Measurements from ENCODE around the gene DOP1A. TPM values are rescaled to one million over a fixed set of nuclear protein-coding genes. Genes with fewer than 3 reads are reported as not detected.

DOP1A gene
- total RNA-seq, 2 donors from 2014 or later = 25.9 to 26.7 TPM

DNA sequence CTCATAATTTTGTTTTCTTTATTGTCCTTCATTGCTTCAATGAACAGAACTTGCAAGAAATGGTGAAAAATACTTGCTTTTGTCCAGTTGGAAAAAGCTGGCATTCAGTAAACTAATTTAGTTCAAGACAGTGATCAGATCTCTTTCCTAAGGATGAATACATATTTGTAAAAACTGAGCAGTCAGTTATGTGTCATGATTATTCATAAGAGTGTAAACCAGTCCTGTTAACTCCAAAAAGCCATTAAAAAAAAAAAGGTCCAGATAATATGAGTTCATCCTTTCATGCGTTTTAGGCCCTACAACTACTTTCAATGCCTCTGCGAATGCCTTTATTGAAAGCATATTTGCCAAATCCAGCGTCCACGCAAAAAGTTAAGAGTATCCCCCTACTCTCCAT is 125.0 kb downstream of the DOP1A start:
- Histone ChIP-seq H3K27me3 (no peaks in the 10 kb centered on the region), H3K36me3 (replicated peaks in 1 of 2; ENCODE audit: insufficient read depth in 1 of 2, low read depth in 2 of 2) (no peaks in the 10 kb centered on the region), H3K27ac (peak overlapping the region; percentile 83 to 95 (median 90)), H3K4me1 (peaks cover 33% of the 10 kb centered on the region), H3K4me3 (peak overlapping the region; percentile 72 to 78), H3K9me3 (no peaks in the 10 kb centered on the region)
- DNase-seq (no peak), ATAC-seq (no peak)
- intact Hi-C loops (cut with DNase I) = no loop called here
- WGBS, 2 donors = 0 to 1% methylated on average over 4 of the region's 4 CpGs
- no peak for TF ChIP-seq POLR2A (IDR thresholded peaks at IDR 0.05)
- TF ChIP-seq, protein P1, sequence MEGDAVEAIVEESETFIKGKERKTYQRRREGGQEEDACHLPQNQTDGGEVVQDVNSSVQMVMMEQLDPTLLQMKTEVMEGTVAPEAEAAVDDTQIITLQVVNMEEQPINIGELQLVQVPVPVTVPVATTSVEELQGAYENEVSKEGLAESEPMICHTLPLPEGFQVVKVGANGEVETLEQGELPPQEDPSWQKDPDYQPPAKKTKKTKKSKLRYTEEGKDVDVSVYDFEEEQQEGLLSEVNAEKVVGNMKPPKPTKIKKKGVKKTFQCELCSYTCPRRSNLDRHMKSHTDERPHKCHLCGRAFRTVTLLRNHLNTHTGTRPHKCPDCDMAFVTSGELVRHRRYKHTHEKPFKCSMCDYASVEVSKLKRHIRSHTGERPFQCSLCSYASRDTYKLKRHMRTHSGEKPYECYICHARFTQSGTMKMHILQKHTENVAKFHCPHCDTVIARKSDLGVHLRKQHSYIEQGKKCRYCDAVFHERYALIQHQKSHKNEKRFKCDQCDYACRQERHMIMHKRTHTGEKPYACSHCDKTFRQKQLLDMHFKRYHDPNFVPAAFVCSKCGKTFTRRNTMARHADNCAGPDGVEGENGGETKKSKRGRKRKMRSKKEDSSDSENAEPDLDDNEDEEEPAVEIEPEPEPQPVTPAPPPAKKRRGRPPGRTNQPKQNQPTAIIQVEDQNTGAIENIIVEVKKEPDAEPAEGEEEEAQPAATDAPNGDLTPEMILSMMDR (IDR thresholded peaks at IDR 0.05) = no peak

DNA sequence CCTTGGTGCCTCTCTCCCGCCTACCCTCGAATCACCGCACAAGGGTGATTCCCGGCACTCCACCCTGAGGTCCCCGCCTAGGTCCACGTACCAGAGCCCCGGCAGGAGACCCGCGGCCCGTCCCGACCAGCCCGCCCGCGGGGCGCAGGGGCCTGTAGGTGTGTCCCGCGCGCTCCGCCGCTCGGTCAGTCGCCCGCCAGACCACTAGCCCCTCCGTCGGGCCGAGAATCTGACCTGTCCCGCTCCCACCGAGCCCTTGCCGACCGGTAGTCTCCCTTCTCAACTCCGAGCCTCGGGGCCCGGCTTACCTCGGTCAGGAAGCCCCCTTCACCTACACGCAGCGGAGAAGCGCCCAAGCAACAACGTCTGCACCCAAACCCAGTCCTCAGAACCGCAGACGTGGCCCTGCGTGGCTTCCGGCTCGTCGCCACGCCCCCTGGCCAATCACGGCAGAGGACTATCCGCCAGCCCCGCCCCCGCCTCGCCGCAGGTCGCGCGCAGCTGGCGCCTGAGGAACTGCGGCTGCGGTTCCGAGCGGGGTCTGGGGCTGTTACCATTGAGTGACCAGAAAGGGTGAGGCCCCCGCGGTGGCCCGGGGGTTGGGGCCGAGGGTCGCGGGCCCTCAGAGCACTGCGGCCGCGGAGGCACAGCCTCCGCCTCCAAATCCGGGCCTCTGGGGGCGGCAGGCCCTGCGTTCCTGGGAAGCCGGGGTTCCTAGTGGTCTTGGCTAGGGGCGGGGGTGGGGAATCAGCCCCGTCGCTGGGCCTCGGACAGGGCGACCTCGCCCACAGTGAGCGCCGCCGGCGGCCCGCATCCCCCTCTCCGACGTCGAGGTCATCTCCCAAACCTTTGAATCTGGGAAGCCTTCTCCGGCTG is 125.6 kb downstream of the DOP1A start, which contains the start of the genes PGM3 and RWDD2A:
PGM3 (minus strand) TSS at position 395 of the 876 bp plus-strand sequence. CDS start 2,253 bp downstream, outside the sequence.
RWDD2A (plus strand) TSS at position 487 of the 876 bp plus-strand sequence. CDS start 1,095 bp downstream, outside the sequence.
- DNase-seq = peak; percentile 94 to 96 (median 94)
- intact Hi-C loops (cut with DNase I) = no loop called here
- peak; percentile 96 for ATAC-seq
- H3K4me3 ChIP-seq = peak within 1 kb of the TSS; percentile 72 to 78
- no peaks in the 10 kb centered on the region for H3K27me3 ChIP-seq
- no peaks in the 10 kb centered on the region for H3K9me3 ChIP-seq
- peaks cover 29% of the 10 kb centered on the region for H3K4me1 ChIP-seq
- no peaks in the 10 kb centered on the region for H3K36me3 ChIP-seq (replicated peaks in 1 of 2; ENCODE audit: insufficient read depth in 1 of 2, low read depth in 2 of 2)
- TF ChIP-seq, protein P1 (IDR thresholded peaks at IDR 0.05) = peak in 2 of 7 experiments; percentile 11 to 12
- TF ChIP-seq POLR2A (IDR thresholded peaks at IDR 0.05) = peak; percentile 96 to 98 (median 97)
- 0 to 1% methylated on average over 17 to 82 of the region's 88 CpGs for WGBS, 2 donors
- peak within 1 kb of the TSS; percentile 83 to 95 (median 90) for H3K27ac ChIP-seq

DNA sequence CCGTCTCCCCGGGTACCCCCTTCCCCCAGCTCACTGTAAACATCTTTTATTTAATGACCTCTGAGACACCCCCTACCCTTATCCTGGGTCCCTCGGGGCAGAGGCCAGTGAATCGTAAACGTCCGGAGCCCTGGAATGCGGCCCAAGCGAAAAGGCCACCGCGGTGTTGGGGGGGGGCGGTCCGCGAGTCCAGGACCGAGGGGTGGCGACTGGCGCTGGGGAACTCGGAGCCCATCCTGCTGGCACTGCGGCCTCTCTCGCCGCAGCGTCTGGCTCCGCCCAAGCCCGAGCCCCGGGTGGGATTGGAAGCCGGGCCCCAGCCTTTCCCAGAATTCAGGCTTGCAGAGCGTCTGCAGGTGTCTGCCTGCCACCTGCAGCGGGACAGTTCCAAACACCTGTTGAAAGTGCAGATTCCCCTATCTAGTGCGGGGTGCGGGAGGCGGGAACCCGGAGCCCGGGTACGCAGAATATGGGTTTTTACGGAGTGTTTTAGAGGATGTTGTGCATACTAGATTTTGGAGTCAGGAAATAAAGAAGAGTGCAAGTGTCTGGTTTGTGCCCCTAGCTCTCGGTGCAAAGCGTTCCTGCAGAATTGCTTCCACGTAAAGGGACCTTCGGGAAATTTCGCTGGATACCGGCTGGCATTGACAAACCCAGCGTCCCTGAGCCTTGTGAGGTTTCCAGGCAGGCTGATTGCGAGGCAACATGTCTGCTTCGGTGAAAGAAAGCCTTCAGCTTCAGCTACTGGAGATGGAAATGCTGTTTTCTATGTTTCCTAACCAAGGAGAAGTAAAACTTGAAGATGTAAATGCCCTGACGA is 126.5 kb downstream of the DOP1A start:
- no peak for TF ChIP-seq POLR2A (IDR thresholded peaks at IDR 0.05)
- TF ChIP-seq, protein P1 (IDR thresholded peaks at IDR 0.05) = no peak
- ATAC-seq (peak; percentile 67), DNase-seq (peak; percentile 63 to 75 (median 68))
- no peaks in the 10 kb centered on the region for H3K27me3 ChIP-seq
- intact Hi-C loops (cut with DNase I) = no loop called here
- H3K27ac ChIP-seq = peak overlapping the region; percentile 83 to 95 (median 90)
- peaks cover 21% of the 10 kb centered on the region for H3K4me1 ChIP-seq
- H3K36me3 ChIP-seq (replicated peaks in 1 of 2; ENCODE audit: insufficient read depth in 1 of 2, low read depth in 2 of 2) = no peaks in the 10 kb centered on the region
- peak overlapping the region; percentile 72 to 78 for H3K4me3 ChIP-seq
- 0% methylated on average over 23 to 44 of the region's 44 CpGs for WGBS, 2 donors
- H3K9me3 ChIP-seq = no peaks in the 10 kb centered on the region

DNA sequence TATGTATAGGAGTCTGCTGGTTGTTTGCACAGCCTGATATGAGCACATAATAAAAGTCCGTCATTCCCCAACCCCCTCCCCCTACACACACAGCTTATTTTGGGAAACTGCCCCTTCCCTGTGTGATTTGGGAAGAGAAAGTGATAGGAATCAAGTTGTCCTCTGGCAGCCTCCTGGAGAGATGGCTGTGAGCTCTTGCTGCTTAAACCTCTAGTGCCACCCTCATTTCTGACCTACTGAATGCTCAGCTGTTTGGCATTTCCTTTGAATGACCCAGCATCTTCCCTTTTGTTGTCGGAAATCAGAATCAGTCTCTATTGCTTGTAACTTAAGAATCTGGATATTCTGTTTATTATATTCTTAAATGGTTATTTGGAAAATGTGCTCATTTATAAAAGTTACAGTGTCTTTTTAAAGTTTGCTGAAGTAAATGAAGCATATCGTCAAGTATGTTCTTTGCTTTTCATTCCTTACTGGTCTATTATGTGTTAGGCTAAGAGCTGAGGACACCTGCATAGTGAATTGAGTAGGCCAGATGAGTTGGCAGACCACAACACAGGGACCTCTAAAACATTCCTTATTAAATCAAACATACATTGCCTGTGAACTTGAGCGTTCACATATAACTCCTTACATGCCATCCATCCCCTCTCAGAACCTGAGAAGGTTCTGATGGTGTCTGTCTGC is 131.2 kb downstream of the DOP1A start:
- H3K9me3 ChIP-seq = no peaks in the 10 kb centered on the region
- 81 to 85% methylated on average over 4 of the region's 4 CpGs for WGBS, 2 donors
- TF ChIP-seq, protein P1 (IDR thresholded peaks at IDR 0.05) = no peak
- no peak for TF ChIP-seq POLR2A (IDR thresholded peaks at IDR 0.05)
- H3K27me3 ChIP-seq = no peaks in the 10 kb centered on the region
- no peaks in the 10 kb centered on the region for H3K36me3 ChIP-seq (replicated peaks in 1 of 2; ENCODE audit: insufficient read depth in 1 of 2, low read depth in 2 of 2)
- H3K4me3 ChIP-seq = no peak overlapping the region
- peaks cover 11% of the 10 kb centered on the region for H3K4me1 ChIP-seq
- intact Hi-C loops (cut with DNase I) = no loop called here
- H3K27ac ChIP-seq = peak overlapping the region in 1 of 4 donors; percentile 37
- ATAC-seq = no peak
- no peak for DNase-seq

All from body of pancreas (tissue), 4 donors.